ENCODE data around the gene DUS2. TPM values are rescaled to one million over a fixed set of nuclear protein-coding genes. Genes with fewer than 3 reads are reported as not detected.
"Not testable (repeated sequence)": the region's sequence is repeated elsewhere in the genome, so short reads cannot be mapped to it uniquely, and the experiment has no call there.

The DUS2 gene
- total RNA-seq, 1 experiment from 2014 or later: 27.3 TPM

DNA sequence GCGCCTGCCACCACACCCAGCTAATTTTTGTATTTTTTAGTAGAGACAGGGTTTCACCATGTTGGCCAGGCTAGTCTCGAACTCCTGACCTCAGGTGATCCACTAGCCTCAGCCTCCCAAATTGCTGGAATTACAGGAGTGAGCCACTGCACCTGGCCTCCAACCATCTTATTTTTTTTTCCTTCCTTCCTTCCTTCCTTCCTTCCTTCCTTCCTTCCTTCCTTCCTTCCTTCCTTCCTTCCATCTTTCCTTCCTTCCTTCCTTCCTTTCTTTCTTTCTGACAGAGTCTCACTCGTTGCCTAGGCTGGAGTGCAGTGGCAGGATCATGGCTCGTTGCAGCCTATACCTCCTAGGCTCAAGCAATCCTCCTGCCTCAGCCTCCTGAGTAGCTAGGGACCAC, 13.2 kb upstream of the DUS2 start:
- CTCF ChIA-PET; POLR2A ChIA-PET; H3K4me2 ChIP-seq (ENCODE audit: low read length): not testable (repeated sequence)

DNA sequence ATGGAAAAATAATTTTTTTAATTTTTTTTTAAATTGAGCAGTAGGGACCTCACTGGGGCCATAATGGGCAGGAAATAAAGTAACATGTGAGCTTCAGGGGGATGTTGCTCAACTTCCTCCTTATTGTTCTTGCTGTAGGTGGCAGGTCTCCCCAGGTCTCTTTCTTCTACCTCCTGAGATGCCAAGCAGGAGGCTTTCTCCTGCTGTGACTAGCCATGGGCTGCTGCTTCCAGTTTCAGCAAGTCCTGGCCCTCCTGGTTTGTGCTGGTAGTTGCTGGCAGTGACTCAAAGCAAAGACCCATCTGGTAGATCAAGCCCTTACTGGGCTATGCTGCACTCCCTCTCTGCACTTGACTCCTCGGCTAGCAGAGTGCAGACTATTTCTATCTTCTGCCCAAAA, 9.6 kb upstream of the DUS2 start:
- BruUV-seq (replicated peaks): no TSS peak
- no peak overlapping the region for H3K4me3 ChIP-seq (replicated peaks in 1 of 2; ENCODE audit: low read depth in 1 of 2, low read length in 2 of 2)
- H2AFZ ChIP-seq (ENCODE audit: low read depth, low read length, poor library complexity, severe bottlenecking): no peak overlapping the region
- no peaks in the 10 kb centered on the region for H3K27me3 ChIP-seq (ENCODE audit: insufficient read depth, low read length)
- H3K9me3 ChIP-seq (ENCODE audit: control insufficient read depth in 1 of 2, insufficient read depth in 1 of 2, low read depth in 1 of 2, low read length in 2 of 2): no peaks in the 10 kb centered on the region
- H4K20me1 ChIP-seq (ENCODE audit: insufficient read depth): no peaks in the 10 kb centered on the region
- ChIA-PET RAD21 (ENCODE audit: low non-redundant PET in 1 of 2, low total read pairs in 2 of 2, uncharacterized antibody in 2 of 2, unreplicated experiment in 2 of 2) (no interaction called here), CTCF (no interaction called here), POLR2A (no interaction called here)
- DNase-seq (ENCODE audit: low read depth, low spot score): no peak
- peaks cover 0 to 14% of the 10 kb centered on the region in 2 experiments; a peak in 3 of 4 replicates for H3K4me1 ChIP-seq (ENCODE audit: control insufficient read depth in 1 of 2, insufficient read depth in 2 of 2, low read length in 2 of 2)
- ATAC-seq: no peak
- H3K9ac ChIP-seq (ENCODE audit: low read length): no peak overlapping the region
- H3K79me2 ChIP-seq (ENCODE audit: insufficient read depth, low read length): no peaks in the 10 kb centered on the region
- H3K4me2 ChIP-seq (ENCODE audit: low read length): no peak overlapping the region
- no peaks in the 10 kb centered on the region for H3K9me2 ChIP-seq (ENCODE audit: insufficient read depth)
- H3K36me3 ChIP-seq (ENCODE audit: control insufficient read depth in 1 of 2, insufficient read depth in 2 of 2, low read length in 2 of 2): no peaks in the 10 kb centered on the region
- no peak overlapping the region for H3K27ac ChIP-seq (ENCODE audit: low read depth, low read length)
- TF ChIP-seq EZH2phosphoT487 (IDR thresholded peaks at IDR 0.05; ENCODE audit: borderline replicate concordance) (no peak), ZFX (IDR thresholded peaks at IDR 0.05) (no peak), SIN3A (IDR thresholded peaks at IDR 0.05; ENCODE audit: low read depth) (no peak), EGR1 (IDR thresholded peaks at IDR 0.05; ENCODE audit: low read depth) (no peak), CBX3 (IDR thresholded peaks at IDR 0.05; ENCODE audit: low read depth) (no peak), YY1 (IDR thresholded peaks at IDR 0.05; ENCODE audit: extremely low read depth, insufficient replicate concordance, low read depth, low read length) (no peak), POLR2AphosphoS5 (IDR thresholded peaks at IDR 0.05; ENCODE audit: low read depth, low read length) (no peak), POLR2A (IDR thresholded peaks at IDR 0.05; ENCODE audit: borderline replicate concordance, extremely low read depth, insufficient read depth, insufficient read length) (no peak), JUND (IDR thresholded peaks at IDR 0.05) (no peak), CEBPB (IDR thresholded peaks at IDR 0.05; ENCODE audit: low read depth) (no peak), EZH2 (IDR thresholded peaks at IDR 0.05) (no peak)
- TF ChIP-seq, protein P1, sequence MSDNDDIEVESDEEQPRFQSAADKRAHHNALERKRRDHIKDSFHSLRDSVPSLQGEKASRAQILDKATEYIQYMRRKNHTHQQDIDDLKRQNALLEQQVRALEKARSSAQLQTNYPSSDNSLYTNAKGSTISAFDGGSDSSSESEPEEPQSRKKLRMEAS (IDR thresholded peaks at IDR 0.05): no peak
- TF ChIP-seq, protein P2, sequence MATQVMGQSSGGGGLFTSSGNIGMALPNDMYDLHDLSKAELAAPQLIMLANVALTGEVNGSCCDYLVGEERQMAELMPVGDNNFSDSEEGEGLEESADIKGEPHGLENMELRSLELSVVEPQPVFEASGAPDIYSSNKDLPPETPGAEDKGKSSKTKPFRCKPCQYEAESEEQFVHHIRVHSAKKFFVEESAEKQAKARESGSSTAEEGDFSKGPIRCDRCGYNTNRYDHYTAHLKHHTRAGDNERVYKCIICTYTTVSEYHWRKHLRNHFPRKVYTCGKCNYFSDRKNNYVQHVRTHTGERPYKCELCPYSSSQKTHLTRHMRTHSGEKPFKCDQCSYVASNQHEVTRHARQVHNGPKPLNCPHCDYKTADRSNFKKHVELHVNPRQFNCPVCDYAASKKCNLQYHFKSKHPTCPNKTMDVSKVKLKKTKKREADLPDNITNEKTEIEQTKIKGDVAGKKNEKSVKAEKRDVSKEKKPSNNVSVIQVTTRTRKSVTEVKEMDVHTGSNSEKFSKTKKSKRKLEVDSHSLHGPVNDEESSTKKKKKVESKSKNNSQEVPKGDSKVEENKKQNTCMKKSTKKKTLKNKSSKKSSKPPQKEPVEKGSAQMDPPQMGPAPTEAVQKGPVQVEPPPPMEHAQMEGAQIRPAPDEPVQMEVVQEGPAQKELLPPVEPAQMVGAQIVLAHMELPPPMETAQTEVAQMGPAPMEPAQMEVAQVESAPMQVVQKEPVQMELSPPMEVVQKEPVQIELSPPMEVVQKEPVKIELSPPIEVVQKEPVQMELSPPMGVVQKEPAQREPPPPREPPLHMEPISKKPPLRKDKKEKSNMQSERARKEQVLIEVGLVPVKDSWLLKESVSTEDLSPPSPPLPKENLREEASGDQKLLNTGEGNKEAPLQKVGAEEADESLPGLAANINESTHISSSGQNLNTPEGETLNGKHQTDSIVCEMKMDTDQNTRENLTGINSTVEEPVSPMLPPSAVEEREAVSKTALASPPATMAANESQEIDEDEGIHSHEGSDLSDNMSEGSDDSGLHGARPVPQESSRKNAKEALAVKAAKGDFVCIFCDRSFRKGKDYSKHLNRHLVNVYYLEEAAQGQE (IDR thresholded peaks at IDR 0.05; ENCODE audit: low read depth): no peak
- intact Hi-C loops (cut with micrococcal nuclease): no loop called here

More for the DNA sequence above, 13.2 kb upstream of the DUS2 start:
- H3K79me2 ChIP-seq (ENCODE audit: insufficient read depth, low read length); H3K36me3 ChIP-seq (ENCODE audit: control insufficient read depth in 1 of 2, insufficient read depth in 2 of 2, low read length in 2 of 2); intact Hi-C loops (cut with micrococcal nuclease); H3K4me3 ChIP-seq (replicated peaks in 1 of 2; ENCODE audit: low read depth in 1 of 2, low read length in 2 of 2); ATAC-seq; H3K9me2 ChIP-seq (ENCODE audit: insufficient read depth); H3K27ac ChIP-seq (ENCODE audit: low read depth, low read length); H3K9me3 ChIP-seq (ENCODE audit: control insufficient read depth in 1 of 2, insufficient read depth in 1 of 2, low read depth in 1 of 2, low read length in 2 of 2); H4K20me1 ChIP-seq (ENCODE audit: insufficient read depth); H3K4me1 ChIP-seq (ENCODE audit: control insufficient read depth in 1 of 2, insufficient read depth in 2 of 2, low read length in 2 of 2); RAD21 ChIA-PET (ENCODE audit: low non-redundant PET in 1 of 2, low total read pairs in 2 of 2, uncharacterized antibody in 2 of 2, unreplicated experiment in 2 of 2); H3K27me3 ChIP-seq (ENCODE audit: insufficient read depth, low read length); BruUV-seq (replicated peaks); H3K9ac ChIP-seq (ENCODE audit: low read length); DNase-seq (ENCODE audit: low read depth, low spot score); H2AFZ ChIP-seq (ENCODE audit: low read depth, low read length, poor library complexity, severe bottlenecking): not testable (repeated sequence)

All from HCT116 (cell line).